ENCODE results near the gene HNRNPF. TPM values are rescaled to one million over a fixed set of nuclear protein-coding genes. Genes with fewer than 3 reads are reported as not detected.
"Not testable (repeated sequence)": the region's sequence is repeated elsewhere in the genome, so short reads cannot be mapped to it uniquely, and the experiment has no call there.

The HNRNPF gene
- polyA plus RNA-seq, 1 donor from 2014 or later, result 242 TPM

DNA sequence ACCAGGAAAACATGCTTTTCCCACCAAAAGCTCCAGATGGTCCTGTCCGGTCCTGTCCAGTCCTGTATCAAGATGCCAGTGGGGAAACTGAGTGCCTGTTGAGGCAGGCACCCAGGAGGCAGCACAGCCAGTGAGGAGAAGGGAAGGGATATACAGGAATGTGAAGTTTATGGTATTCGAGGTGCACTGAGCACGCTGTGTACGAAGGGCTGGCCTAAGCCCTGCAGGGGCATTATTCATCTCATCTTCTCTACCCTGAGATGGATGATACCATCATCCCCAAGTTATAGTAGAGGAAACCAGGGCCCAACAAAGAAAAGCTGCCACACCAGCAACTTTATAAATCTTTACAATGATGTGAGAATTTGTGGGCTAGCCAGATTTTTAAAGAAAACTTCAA, 61.0 kb downstream of the HNRNPF start:
- Mint-ChIP-seq H3K4me3 (no peak overlapping the region), H3K4me1 (peaks cover 5 to 9% (median 6%) of the 10 kb centered on the region in 3 donors)

DNA sequence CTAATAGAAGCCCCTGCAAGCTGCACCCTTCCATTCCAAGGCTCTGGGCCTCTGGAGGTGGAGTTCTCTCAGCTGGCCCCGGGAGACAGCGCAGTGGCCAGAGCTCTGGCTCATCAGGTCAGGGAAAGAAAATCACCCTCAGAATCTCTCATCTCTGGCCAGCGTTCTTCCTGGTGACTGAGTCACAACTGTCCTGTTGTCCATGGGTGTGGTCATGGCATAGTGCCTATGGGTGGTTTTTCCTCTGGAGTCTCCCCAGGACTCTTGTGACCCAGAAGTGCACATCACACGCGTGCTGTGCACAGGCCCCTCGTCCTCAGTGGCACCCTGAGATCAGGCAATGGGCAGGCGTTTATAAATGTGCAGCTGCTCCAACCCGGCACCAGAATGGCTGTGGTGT, 64.9 kb downstream of the HNRNPF start:
- no peak overlapping the region for H3K27ac Mint-ChIP-seq
- peaks cover 0 to 2% (median 0%) of the 10 kb centered on the region in 3 donors for H3K9me3 Mint-ChIP-seq
- peaks cover 6 to 8% (median 7%) of the 10 kb centered on the region in 3 donors for H3K4me1 Mint-ChIP-seq
- no peak overlapping the region for H3K4me3 Mint-ChIP-seq
- peaks cover 15% of the 10 kb centered on the region for H3K27me3 Mint-ChIP-seq
- H3K36me3 Mint-ChIP-seq, result peaks cover 1% of the 10 kb centered on the region

More for the DNA sequence above, 61.0 kb downstream of the HNRNPF start:
- H3K9me3 Mint-ChIP-seq, result peaks cover 0 to 2% (median 0%) of the 10 kb centered on the region in 3 donors
- peak overlapping the region in 1 of 3 donors; percentile 47 for H3K27ac Mint-ChIP-seq
- peaks cover 3% of the 10 kb centered on the region for H3K36me3 Mint-ChIP-seq
- peaks cover 13% of the 10 kb centered on the region for H3K27me3 Mint-ChIP-seq

DNA sequence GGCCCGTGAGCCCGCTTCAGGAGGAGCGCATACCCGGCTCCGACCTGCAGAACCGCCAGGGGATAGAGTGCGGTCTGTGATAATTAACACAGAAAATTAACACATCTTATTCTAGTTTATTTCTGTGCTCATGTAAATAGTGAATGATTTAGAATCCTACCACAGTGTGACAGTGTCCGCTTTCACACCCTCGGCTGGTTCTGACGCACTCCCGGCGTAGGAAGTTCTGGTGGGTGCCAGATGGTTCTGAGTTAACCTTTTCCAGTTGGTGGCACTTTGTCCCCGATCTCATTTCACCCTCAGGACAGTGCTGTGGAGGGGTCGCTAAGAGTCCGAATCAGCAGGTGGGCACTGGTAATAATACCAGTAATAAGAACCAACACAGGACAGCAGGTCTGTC, 65.9 kb downstream of the HNRNPF start:
- H3K27me3 Mint-ChIP-seq, result peaks cover 16% of the 10 kb centered on the region
- peaks cover 2% of the 10 kb centered on the region for H3K36me3 Mint-ChIP-seq
- no peaks in the 10 kb centered on the region for H3K9me3 Mint-ChIP-seq
- no peak overlapping the region for H3K27ac Mint-ChIP-seq
- peak overlapping the region in 1 of 4 donors; percentile 22 for H3K4me3 Mint-ChIP-seq
- peaks cover 0 to 3% (median 2%) of the 10 kb centered on the region in 3 donors for H3K4me1 Mint-ChIP-seq

DNA sequence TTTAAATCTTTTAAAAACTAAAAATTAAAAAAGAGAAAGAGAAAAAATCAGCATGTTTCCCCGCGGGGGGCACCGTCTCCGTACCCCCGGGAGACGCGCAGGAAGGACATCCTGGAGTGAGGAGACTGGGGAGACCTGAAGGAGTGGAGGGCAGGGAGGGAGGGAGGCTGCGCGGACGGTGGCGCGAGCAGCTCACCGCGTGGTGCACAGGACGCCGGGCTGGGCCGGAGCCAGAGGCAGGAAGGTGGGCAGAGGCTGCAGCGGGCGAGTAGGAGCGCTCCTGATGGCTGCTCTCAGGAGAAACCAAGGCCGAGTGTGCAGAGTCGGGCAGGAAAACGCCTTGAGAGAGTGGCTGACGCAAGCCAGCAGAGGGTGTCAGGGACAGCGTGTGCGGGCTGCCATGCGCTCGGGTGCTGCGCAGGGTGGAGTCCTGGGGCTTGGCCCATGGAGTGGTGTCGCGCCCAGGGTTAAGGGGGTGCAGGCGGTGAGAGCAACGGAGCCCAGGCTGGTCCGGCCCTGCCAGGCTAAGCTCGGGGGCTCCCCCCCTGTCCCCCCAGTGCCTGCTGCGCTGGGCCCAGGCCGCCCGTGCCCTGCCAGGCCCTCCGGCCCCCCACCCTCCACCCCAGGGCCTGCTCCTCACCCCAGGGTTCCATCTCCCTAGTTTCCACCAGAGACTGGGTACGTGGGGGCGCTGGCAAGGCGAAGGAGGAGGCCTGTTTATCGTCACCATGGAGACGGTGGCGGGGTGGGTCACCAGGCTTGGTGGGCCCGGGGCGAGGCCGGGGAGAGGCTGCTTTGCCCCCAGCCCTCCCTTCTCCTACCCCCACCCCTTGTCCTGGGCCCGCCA, 66.5 kb downstream of the HNRNPF start:
- no peak overlapping the region for H3K4me3 Mint-ChIP-seq
- H3K4me1 Mint-ChIP-seq, result peaks cover 0 to 3% (median 0%) of the 10 kb centered on the region in 3 donors
- no peak overlapping the region for H3K27ac Mint-ChIP-seq
- H3K9me3 Mint-ChIP-seq, result no peaks in the 10 kb centered on the region
- H3K27me3 Mint-ChIP-seq, result peaks cover 18% of the 10 kb centered on the region
- peaks cover 2% of the 10 kb centered on the region for H3K36me3 Mint-ChIP-seq

DNA sequence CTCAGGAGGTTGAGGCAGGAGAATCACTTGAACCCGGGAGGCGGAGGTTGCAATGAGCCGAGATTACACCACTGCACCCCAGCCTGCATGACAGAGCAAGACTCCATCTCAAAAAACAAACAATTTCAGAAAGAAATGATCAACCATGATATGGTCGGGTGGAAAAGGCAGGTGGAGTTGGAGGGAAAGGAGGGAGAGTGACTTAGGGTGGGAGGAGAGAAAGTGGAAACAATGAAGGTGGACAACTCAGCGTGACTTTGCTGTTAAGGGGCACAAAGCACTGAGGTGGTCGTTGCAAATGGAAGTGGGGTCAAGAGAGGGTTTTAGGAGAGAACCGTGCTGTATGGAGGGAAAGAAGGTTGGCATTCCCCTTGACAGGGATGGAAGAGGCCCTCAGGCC, 67.5 kb downstream of the HNRNPF start:
- peaks cover 19% of the 10 kb centered on the region for H3K27me3 Mint-ChIP-seq
- no peaks in the 10 kb centered on the region for H3K9me3 Mint-ChIP-seq
- H3K27ac Mint-ChIP-seq, result no peak overlapping the region
- peaks cover 0 to 3% (median 0%) of the 10 kb centered on the region in 3 donors for H3K4me1 Mint-ChIP-seq
- peak overlapping the region in 1 of 4 donors; percentile 41 for H3K4me3 Mint-ChIP-seq
- peaks cover 2% of the 10 kb centered on the region for H3K36me3 Mint-ChIP-seq

DNA sequence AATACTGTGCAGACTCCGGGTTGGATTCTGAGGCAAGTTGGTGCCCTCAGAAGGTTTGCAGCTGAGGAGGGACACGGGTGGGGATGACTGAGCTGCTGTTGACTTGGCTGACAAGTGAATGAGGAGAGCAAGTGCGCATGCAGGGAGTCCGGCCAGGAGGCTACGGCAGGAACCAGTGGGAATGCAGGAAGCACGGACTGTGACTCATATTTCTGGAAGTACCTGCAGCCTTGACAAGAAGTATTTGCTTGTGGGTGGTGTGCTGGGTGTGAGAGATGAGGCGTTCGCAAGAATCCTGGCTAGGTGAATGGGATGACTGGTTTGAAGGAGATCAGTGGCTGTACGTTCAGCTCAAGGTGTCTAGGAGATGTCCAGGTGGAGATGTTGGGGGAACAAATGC, 68.4 kb downstream of the HNRNPF start:
- H3K27ac Mint-ChIP-seq, result no peak overlapping the region

DNA sequence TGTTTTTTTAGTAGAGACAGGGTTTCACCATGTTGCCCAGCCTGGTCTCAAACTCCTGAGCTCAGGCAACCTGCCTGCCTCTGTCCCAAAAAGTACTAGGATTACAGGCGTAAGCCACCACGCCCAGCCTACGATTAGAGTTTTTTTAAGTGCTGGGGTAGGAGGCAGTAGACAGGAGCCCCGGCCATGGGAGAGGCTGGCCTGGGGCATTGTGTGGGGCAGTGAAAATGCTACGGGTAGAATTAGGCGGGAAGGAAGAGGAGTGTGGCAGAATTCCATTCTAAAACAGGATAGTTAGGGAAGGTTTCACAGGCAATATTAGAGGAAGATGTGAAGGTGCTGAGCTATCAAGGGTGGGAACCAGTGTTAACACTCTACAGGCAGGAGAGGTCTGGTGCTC, 68.9 kb downstream of the HNRNPF start:
- H3K27ac Mint-ChIP-seq, result no peak overlapping the region
- no peaks in the 10 kb centered on the region for H3K9me3 Mint-ChIP-seq
- H3K36me3 Mint-ChIP-seq, result peaks cover 2% of the 10 kb centered on the region
- H3K4me1 Mint-ChIP-seq, result peaks cover 0 to 3% (median 0%) of the 10 kb centered on the region in 3 donors
- H3K4me3 Mint-ChIP-seq, result no peak overlapping the region
- H3K27me3 Mint-ChIP-seq, result peaks cover 19% of the 10 kb centered on the region

More for the DNA sequence above, 68.4 kb downstream of the HNRNPF start:
- H3K9me3 Mint-ChIP-seq, result no peaks in the 10 kb centered on the region
- H3K27me3 Mint-ChIP-seq, result peaks cover 19% of the 10 kb centered on the region
- H3K36me3 Mint-ChIP-seq, result peaks cover 2% of the 10 kb centered on the region
- H3K4me1 Mint-ChIP-seq, result peaks cover 0 to 3% (median 0%) of the 10 kb centered on the region in 3 donors
- H3K4me3 Mint-ChIP-seq, result no peak overlapping the region

DNA sequence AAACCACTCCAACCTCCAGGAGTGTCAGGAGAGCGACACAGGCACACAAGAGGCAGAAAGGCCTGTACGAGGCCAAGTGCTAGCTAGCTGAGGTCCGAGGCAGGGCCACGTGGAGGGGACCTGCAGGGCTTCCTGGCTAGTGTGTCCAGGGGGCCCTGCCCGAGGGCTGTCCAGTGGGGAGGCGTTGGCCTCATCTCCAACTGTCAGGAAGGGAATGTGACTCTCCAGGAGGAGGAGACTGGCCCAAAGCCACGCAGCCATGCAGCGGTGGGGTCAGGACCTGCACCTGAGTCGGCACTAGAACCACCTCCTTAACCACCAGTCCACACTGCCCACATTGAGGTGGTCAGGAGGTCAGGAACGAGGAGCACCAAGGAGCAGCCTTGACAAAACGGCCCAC, 69.8 kb downstream of the HNRNPF start:
- Mint-ChIP-seq H3K4me1 (peaks cover 0 to 3% (median 0%) of the 10 kb centered on the region in 3 donors), H3K4me3 (no peak overlapping the region), H3K36me3 (peaks cover 2% of the 10 kb centered on the region), H3K27me3 (peaks cover 19% of the 10 kb centered on the region), H3K9me3 (no peaks in the 10 kb centered on the region), H3K27ac (no peak overlapping the region)

DNA sequence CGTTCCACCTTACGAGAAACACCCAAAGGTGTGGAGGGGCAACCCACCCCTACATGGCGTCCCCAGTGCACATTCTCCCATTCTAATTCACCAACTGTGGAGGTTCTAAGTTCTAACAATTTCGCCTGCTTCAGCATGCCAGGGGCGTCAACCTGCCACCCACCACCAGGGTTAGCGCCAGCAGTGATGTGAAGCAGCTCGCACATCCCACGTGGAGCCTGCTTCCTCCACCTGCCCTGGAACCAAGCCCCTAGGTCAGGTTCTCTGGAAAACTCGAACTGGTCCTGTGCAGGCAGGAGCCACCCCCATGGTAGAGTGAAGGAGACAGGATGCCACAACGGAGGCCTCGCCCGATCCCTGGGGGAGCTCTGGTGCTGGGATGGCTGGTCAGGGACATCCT, 70.9 kb downstream of the HNRNPF start:
- H3K4me1 Mint-ChIP-seq, result peaks cover 0 to 3% (median 0%) of the 10 kb centered on the region in 3 donors
- H3K27ac Mint-ChIP-seq, result no peak overlapping the region
- no peak overlapping the region for H3K4me3 Mint-ChIP-seq

DNA sequence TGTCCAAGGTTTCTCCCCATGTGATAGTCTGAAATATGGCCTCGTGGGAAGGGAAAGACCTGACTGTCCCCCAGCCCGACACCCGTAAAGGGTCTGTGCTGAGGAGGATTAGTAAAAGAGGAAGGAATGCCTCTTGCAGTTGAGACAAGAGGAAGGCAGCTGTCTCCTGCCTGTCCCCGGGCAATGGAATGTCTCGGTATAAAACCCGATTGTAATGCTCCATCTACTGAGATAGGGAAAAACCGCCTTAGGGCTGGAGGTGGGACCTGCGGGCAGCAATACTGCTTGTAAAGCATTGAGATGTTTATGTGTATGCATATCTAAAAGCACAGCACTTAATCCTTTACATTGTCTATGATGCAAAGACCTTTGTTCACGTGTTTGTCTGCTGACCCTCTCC, 71.5 kb downstream of the HNRNPF start:
- not testable (repeated sequence) for H3K36me3 Mint-ChIP-seq, H3K9me3 Mint-ChIP-seq, H3K4me3 Mint-ChIP-seq, H3K27ac Mint-ChIP-seq, H3K4me1 Mint-ChIP-seq
- peaks cover 19% of the 10 kb centered on the region for H3K27me3 Mint-ChIP-seq

More for the DNA sequence above, 70.9 kb downstream of the HNRNPF start:
- H3K9me3 Mint-ChIP-seq, result no peaks in the 10 kb centered on the region
- H3K27me3 Mint-ChIP-seq, result peaks cover 19% of the 10 kb centered on the region
- peaks cover 2% of the 10 kb centered on the region for H3K36me3 Mint-ChIP-seq

DNA sequence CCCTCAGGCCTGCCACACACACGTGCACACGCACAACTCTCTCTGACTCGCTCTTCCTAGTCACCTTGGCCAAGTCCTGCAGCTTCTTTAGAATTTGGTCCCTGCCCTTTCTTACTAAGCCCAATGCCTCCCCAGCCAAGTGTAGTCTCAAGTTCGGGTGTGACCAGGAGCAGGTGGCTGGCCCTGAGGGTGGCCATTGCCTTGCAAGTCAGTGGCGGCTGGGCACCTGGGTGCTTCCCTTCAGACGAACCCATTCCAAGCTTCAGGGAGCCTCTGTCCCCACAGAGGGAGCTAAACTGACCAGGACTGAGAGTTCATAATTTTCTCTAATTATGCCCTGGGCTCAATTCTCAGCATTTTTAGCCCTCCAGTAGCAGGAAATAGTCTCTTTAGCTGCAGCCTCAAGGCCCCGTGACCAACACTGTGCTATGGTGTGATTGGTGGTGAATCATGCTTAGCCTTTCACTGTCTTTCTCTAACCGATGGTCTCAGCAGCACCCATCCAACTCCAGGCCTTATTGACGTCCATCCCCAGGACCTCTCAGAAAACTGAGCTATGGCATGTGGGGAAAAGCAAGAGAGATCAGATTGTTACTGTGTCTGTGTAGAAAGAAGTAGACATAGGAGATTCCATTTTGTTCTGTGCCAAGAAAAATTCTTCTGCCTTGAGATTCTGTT, 72.2 kb downstream of the HNRNPF start:
- Mint-ChIP-seq H3K27ac (no peak overlapping the region), H3K27me3 (peaks cover 22% of the 10 kb centered on the region), H3K36me3 (peaks cover 4% of the 10 kb centered on the region), H3K4me1 (peaks cover 0 to 4% (median 3%) of the 10 kb centered on the region in 3 donors), H3K4me3 (no peak overlapping the region), H3K9me3 (peaks cover 0 to 1% (median 0%) of the 10 kb centered on the region in 3 donors)

DNA sequence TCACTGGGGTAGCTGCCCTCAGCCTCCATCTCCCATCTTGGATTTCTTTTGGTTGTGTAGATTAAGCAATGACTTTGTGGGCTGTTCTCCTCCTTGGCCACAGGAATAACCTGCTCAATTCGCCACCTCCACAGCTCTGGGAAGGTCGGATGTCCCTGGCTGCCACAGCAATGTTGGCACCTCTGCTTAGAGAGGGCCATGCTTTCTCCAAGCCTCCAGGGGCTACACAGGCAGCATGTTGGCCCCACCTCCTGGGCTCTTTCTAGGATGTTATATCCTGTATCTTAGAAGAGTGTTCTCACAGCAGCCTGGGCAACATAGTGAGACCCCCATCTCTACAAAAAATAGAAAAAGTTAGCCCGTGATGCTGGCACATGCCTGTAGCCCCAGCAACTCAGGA, 72.9 kb downstream of the HNRNPF start:
- H3K27me3 Mint-ChIP-seq, result peaks cover 26% of the 10 kb centered on the region
- no peak overlapping the region for H3K4me3 Mint-ChIP-seq
- H3K36me3 Mint-ChIP-seq, result peaks cover 4% of the 10 kb centered on the region
- H3K9me3 Mint-ChIP-seq, result peaks cover 0 to 1% (median 0%) of the 10 kb centered on the region in 3 donors
- no peak overlapping the region for H3K27ac Mint-ChIP-seq
- peaks cover 0 to 5% (median 1%) of the 10 kb centered on the region in 3 donors for H3K4me1 Mint-ChIP-seq

Measured in IgD-negative memory B cell (primary cell).